Neural progenitor cell (in vitro differentiated cells): ENCODE results near the gene SLCO1B1.

Source experiments
- CTCF ChIP-seq: fragments of 200-600 bp; sonication (generic); IDR thresholded peaks from 2 replicates; pipeline ENCODE4 v1.5.1; 2017; ENCODE audit warnings: antibody characterized with exemption, mild to moderate bottlenecking
- EZH2 ChIP-seq: fragments of 200-600 bp; sonication (generic); IDR thresholded peaks from 2 replicates; pipeline ENCODE4 v1.6.1; 2017; ENCODE audit warnings: antibody characterized with exemption, mild to moderate bottlenecking, moderate library complexity
- EZH2phosphoT487 ChIP-seq: fragments of 200-600 bp; sonication (generic); IDR thresholded peaks from 2 replicates; pipeline ENCODE4 v1.6.1; 2017; ENCODE audit warnings: antibody characterized with exemption

DNA sequence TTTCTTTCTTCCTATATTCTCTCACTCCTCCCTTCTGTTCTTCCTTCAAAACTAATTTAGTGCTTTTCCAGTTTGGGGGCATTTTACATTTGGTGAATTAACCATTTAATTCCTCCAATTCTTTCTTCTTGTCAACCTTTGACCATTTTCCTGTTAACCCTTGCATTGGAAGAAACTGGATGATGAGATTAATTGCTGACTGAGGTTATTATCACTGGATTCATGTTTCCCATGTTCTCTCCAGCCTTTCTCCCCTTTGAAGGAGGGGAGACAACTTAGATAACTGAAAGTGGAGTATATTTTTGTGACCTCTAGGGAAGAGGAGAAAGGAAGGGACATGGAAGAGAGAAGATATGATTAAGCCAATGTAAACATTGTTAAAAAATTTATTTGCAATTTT lies 133.2 kb downstream of the SLCO1B1 start:
- no peak for TF ChIP-seq CTCF
- no peak for TF ChIP-seq EZH2
- no peak for TF ChIP-seq EZH2phosphoT487
